ENCODE measurements around the gene SPATA16. TPM values are rescaled to one million over a fixed set of nuclear protein-coding genes. Genes with fewer than 3 reads are reported as not detected.
"Not testable (repeated sequence)": the region's sequence is repeated elsewhere in the genome, so short reads cannot be mapped to it uniquely, and the experiment has no call there.

SPATA16 gene
- total RNA-seq, 1 experiment from 2014 or later = 0.44 TPM

DNA sequence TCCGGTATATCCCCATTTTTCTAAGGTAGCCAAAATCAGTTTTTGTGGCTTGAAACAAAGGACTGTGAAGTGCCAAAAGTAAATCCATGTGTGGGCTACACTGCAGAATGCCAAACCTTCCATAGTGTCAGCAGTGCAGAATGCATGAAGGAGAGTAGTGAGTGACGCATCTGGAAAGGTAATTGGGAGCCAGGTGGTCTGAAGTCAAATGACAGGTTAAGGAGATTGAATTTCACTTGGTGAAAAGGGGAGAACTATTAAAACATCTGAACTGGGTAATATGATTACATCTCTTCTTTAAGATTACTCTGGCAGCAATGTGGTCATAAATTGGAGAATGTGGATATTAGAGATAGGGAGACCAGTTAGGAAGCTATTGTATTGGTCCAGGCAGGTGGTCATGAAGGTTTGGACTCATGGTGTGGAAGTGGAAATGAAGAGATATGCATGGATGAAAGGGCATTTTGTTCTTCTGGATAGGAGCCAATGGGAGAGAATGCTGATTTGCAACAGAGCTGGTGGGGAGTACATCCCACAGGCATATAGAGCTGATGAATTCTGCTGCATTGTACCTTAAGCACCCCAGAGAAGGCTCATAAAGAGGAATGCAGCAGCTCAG, 272.3 kb downstream of the SPATA16 start:
- CTCF ChIA-PET = no interaction called here
- Mint-ChIP-seq H3K4me1 (peaks cover 6% of the 10 kb centered on the region), H3K27ac (no peak overlapping the region), H3K27me3 (ENCODE audit: low read depth) (peaks cover 2% of the 10 kb centered on the region), H3K4me3 (no peak overlapping the region), H3K9me3 (peaks cover 19% of the 10 kb centered on the region), H3K36me3 (peaks cover 14% of the 10 kb centered on the region)
- TF ChIP-seq MXD4 (CRISPR knock-in tag; IDR thresholded peaks at IDR 0.05; ENCODE audit: borderline replicate concordance) = no peak
- ATAC-seq = no peak
- no peak for DNase-seq (ENCODE audit: low spot score)
- POLR2A ChIA-PET = no interaction called here

DNA sequence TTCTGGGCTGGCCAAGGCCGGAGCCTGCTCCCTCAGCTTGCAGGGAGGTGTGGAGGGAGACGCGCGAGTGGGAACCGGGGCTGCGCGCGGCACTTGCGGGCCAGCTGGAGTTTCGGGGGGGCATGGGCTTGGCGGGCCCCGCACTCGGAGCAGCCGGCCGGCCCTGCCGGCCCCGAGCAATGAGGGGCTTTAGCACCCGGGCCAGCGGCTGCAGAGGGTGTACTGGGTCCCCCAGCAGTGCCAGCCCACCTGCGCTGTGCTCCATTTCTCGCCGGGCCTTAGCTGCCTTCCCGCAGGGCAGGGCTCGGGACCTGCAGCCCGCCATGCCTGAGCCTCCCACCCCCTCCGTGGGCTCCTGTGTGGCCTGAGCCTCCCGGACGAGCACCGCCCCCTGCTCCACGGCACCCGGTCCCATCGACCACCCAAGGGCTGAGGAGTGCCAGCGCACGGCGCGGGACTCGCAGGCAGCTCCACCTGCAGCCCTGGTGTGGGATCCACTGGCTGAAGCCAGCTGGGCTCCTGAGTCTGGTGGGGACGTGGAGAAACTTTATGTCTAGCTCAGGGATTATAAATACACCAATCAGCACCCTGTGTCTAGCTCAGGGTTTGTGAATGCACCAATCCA, 274.2 kb downstream of the SPATA16 start:
- CTCF ChIA-PET; ATAC-seq; H3K27ac Mint-ChIP-seq; H3K4me1 Mint-ChIP-seq; DNase-seq (ENCODE audit: low spot score); H3K4me3 Mint-ChIP-seq; H3K27me3 Mint-ChIP-seq (ENCODE audit: low read depth): not testable (repeated sequence)
- Mint-ChIP-seq H3K36me3 (peaks cover 21% of the 10 kb centered on the region), H3K9me3 (peaks cover 28% of the 10 kb centered on the region)
- POLR2A ChIA-PET = interaction anchor here (0.6 kb wide), 1 partner anchor 21 kb away, joined by 3 read pairs; no protein-coding TSS in a partner anchor

DNA sequence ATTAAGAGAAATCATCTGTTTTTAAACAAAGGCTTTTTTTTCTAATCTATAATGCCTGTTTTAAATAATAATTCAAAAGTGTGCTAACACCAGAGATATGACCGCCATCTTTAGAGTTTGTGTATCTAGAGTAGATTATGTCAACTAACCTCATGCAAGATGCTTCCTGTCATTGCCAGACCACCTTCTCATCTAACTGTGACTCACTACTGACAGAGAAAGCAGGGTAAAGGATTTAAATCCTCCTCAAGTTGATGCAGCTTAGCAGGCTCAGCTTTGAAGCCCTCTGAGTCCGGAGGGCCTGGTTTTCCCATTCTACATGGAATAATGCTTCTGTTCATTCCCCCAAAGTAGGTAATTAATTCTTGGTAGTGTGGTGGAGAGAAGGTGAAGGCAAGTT, 282.0 kb downstream of the SPATA16 start:
- Mint-ChIP-seq H3K27ac (no peak overlapping the region), H3K27me3 (ENCODE audit: low read depth) (peaks cover 48% of the 10 kb centered on the region), H3K4me1 (peaks cover 27% of the 10 kb centered on the region), H3K9me3 (peaks cover 26% of the 10 kb centered on the region), H3K36me3 (peaks cover 10% of the 10 kb centered on the region; the same call in 1 of the 2 replicates), H3K4me3 (no peak overlapping the region)
- ATAC-seq = no peak
- POLR2A ChIA-PET = no interaction called here
- CTCF ChIA-PET = no interaction called here
- no peak for DNase-seq (ENCODE audit: low spot score)
- TF ChIP-seq, protein P1, sequence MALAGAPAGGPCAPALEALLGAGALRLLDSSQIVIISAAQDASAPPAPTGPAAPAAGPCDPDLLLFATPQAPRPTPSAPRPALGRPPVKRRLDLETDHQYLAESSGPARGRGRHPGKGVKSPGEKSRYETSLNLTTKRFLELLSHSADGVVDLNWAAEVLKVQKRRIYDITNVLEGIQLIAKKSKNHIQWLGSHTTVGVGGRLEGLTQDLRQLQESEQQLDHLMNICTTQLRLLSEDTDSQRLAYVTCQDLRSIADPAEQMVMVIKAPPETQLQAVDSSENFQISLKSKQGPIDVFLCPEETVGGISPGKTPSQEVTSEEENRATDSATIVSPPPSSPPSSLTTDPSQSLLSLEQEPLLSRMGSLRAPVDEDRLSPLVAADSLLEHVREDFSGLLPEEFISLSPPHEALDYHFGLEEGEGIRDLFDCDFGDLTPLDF (CRISPR knock-in tag; IDR thresholded peaks at IDR 0.05) = no peak
- TF ChIP-seq, protein P2, sequence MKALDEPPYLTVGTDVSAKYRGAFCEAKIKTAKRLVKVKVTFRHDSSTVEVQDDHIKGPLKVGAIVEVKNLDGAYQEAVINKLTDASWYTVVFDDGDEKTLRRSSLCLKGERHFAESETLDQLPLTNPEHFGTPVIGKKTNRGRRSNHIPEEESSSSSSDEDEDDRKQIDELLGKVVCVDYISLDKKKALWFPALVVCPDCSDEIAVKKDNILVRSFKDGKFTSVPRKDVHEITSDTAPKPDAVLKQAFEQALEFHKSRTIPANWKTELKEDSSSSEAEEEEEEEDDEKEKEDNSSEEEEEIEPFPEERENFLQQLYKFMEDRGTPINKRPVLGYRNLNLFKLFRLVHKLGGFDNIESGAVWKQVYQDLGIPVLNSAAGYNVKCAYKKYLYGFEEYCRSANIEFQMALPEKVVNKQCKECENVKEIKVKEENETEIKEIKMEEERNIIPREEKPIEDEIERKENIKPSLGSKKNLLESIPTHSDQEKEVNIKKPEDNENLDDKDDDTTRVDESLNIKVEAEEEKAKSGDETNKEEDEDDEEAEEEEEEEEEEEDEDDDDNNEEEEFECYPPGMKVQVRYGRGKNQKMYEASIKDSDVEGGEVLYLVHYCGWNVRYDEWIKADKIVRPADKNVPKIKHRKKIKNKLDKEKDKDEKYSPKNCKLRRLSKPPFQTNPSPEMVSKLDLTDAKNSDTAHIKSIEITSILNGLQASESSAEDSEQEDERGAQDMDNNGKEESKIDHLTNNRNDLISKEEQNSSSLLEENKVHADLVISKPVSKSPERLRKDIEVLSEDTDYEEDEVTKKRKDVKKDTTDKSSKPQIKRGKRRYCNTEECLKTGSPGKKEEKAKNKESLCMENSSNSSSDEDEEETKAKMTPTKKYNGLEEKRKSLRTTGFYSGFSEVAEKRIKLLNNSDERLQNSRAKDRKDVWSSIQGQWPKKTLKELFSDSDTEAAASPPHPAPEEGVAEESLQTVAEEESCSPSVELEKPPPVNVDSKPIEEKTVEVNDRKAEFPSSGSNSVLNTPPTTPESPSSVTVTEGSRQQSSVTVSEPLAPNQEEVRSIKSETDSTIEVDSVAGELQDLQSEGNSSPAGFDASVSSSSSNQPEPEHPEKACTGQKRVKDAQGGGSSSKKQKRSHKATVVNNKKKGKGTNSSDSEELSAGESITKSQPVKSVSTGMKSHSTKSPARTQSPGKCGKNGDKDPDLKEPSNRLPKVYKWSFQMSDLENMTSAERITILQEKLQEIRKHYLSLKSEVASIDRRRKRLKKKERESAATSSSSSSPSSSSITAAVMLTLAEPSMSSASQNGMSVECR (CRISPR knock-in tag; IDR thresholded peaks at IDR 0.05; ENCODE audit: borderline replicate concordance) = no peak
- TF ChIP-seq ZBTB21 (CRISPR knock-in tag; IDR thresholded peaks at IDR 0.05; ENCODE audit: borderline replicate concordance) (no peak), ZNF671 (CRISPR knock-in tag; IDR thresholded peaks at IDR 0.05) (no peak), ZNF416 (CRISPR knock-in tag; IDR thresholded peaks at IDR 0.05) (no peak)
- TF ChIP-seq, protein P3, sequence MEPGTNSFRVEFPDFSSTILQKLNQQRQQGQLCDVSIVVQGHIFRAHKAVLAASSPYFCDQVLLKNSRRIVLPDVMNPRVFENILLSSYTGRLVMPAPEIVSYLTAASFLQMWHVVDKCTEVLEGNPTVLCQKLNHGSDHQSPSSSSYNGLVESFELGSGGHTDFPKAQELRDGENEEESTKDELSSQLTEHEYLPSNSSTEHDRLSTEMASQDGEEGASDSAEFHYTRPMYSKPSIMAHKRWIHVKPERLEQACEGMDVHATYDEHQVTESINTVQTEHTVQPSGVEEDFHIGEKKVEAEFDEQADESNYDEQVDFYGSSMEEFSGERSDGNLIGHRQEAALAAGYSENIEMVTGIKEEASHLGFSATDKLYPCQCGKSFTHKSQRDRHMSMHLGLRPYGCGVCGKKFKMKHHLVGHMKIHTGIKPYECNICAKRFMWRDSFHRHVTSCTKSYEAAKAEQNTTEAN (CRISPR knock-in tag; IDR thresholded peaks at IDR 0.05) = no peak
- TF ChIP-seq, protein P4, sequence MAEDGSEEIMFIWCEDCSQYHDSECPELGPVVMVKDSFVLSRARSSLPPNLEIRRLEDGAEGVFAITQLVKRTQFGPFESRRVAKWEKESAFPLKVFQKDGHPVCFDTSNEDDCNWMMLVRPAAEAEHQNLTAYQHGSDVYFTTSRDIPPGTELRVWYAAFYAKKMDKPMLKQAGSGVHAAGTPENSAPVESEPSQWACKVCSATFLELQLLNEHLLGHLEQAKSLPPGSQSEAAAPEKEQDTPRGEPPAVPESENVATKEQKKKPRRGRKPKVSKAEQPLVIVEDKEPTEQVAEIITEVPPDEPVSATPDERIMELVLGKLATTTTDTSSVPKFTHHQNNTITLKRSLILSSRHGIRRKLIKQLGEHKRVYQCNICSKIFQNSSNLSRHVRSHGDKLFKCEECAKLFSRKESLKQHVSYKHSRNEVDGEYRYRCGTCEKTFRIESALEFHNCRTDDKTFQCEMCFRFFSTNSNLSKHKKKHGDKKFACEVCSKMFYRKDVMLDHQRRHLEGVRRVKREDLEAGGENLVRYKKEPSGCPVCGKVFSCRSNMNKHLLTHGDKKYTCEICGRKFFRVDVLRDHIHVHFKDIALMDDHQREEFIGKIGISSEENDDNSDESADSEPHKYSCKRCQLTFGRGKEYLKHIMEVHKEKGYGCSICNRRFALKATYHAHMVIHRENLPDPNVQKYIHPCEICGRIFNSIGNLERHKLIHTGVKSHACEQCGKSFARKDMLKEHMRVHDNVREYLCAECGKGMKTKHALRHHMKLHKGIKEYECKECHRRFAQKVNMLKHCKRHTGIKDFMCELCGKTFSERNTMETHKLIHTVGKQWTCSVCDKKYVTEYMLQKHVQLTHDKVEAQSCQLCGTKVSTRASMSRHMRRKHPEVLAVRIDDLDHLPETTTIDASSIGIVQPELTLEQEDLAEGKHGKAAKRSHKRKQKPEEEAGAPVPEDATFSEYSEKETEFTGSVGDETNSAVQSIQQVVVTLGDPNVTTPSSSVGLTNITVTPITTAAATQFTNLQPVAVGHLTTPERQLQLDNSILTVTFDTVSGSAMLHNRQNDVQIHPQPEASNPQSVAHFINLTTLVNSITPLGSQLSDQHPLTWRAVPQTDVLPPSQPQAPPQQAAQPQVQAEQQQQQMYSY (CRISPR knock-in tag; IDR thresholded peaks at IDR 0.05) = no peak
- TF ChIP-seq, protein P5, sequence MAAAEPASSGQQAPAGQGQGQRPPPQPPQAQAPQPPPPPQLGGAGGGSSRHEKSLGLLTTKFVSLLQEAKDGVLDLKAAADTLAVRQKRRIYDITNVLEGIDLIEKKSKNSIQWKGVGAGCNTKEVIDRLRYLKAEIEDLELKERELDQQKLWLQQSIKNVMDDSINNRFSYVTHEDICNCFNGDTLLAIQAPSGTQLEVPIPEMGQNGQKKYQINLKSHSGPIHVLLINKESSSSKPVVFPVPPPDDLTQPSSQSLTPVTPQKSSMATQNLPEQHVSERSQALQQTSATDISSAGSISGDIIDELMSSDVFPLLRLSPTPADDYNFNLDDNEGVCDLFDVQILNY (CRISPR knock-in tag; IDR thresholded peaks at IDR 0.05) = no peak
- TF ChIP-seq, protein P6, sequence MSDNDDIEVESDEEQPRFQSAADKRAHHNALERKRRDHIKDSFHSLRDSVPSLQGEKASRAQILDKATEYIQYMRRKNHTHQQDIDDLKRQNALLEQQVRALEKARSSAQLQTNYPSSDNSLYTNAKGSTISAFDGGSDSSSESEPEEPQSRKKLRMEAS (CRISPR knock-in tag; IDR thresholded peaks at IDR 0.05) = no peak
- TF ChIP-seq, protein P7, sequence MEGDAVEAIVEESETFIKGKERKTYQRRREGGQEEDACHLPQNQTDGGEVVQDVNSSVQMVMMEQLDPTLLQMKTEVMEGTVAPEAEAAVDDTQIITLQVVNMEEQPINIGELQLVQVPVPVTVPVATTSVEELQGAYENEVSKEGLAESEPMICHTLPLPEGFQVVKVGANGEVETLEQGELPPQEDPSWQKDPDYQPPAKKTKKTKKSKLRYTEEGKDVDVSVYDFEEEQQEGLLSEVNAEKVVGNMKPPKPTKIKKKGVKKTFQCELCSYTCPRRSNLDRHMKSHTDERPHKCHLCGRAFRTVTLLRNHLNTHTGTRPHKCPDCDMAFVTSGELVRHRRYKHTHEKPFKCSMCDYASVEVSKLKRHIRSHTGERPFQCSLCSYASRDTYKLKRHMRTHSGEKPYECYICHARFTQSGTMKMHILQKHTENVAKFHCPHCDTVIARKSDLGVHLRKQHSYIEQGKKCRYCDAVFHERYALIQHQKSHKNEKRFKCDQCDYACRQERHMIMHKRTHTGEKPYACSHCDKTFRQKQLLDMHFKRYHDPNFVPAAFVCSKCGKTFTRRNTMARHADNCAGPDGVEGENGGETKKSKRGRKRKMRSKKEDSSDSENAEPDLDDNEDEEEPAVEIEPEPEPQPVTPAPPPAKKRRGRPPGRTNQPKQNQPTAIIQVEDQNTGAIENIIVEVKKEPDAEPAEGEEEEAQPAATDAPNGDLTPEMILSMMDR (IDR thresholded peaks at IDR 0.05) = no peak
- TF ChIP-seq, protein P8, sequence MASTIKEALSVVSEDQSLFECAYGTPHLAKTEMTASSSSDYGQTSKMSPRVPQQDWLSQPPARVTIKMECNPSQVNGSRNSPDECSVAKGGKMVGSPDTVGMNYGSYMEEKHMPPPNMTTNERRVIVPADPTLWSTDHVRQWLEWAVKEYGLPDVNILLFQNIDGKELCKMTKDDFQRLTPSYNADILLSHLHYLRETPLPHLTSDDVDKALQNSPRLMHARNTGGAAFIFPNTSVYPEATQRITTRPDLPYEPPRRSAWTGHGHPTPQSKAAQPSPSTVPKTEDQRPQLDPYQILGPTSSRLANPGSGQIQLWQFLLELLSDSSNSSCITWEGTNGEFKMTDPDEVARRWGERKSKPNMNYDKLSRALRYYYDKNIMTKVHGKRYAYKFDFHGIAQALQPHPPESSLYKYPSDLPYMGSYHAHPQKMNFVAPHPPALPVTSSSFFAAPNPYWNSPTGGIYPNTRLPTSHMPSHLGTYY (CRISPR knock-in tag; IDR thresholded peaks at IDR 0.05) = no peak
